Small intestine (tissue), 7 donors: Measurements from ENCODE around the gene PALD1. TPM values are rescaled to one million over a fixed set of nuclear protein-coding genes. Genes with fewer than 3 reads are reported as not detected.

Experiments
- DNase-seq, 2 donors: peaks; one replicate each; pipeline versions ENCODE4 v3.0.0 to v3.0.0-alpha.2; 2013
- FAIRE-seq: peaks from 2 replicates; lab custom pipeline; 2012; peaks lifted over from hg19 to GRCh38; lab: Jason Lieb, UNC
- H3K27ac ChIP-seq, 3 donors: one replicate each; pipeline ENCODE4 v1.5.1; 2013; ENCODE audit warnings: low read length in 2 of 3, mild to moderate bottlenecking in 2 of 3, control low read depth in 1 of 3, inconsistent platforms in 1 of 3, low read depth in 1 of 3, moderate library complexity in 1 of 3
- H3K27me3 ChIP-seq, 3 donors: one replicate each; pipeline ENCODE4 v1.6.1; 2013; ENCODE audit warnings: low read length in 3 of 3, inconsistent platforms in 1 of 3; ENCODE audit not compliant: control insufficient read depth in 3 of 3, insufficient read depth in 3 of 3
- H3K36me3 ChIP-seq, 3 donors: one replicate each; pipeline ENCODE4 v1.6.1; 2013; ENCODE audit warnings: low read length in 3 of 3, inconsistent platforms in 1 of 3, low read depth in 1 of 3, mild to moderate bottlenecking in 1 of 3, moderate library complexity in 1 of 3; ENCODE audit not compliant: control insufficient read depth in 3 of 3, insufficient read depth in 2 of 3
- H3K4me1 ChIP-seq, 3 donors: one replicate each; pipeline ENCODE4 v1.6.1; 2013; ENCODE audit warnings: low read length in 2 of 3, inconsistent platforms in 1 of 3, low read depth in 1 of 3, mild to moderate bottlenecking in 1 of 3, moderate library complexity in 1 of 3; ENCODE audit not compliant: control insufficient read depth in 3 of 3, insufficient read depth in 2 of 3
- H3K4me3 ChIP-seq, 3 donors: one replicate each; pipeline ENCODE4 v1.5.1; 2013; ENCODE audit warnings: low read length in 3 of 3, control low read depth in 1 of 3, inconsistent platforms in 1 of 3, low read depth in 1 of 3, mild to moderate bottlenecking in 1 of 3, moderate library complexity in 1 of 3
- H3K9me3 ChIP-seq, 2 donors: one replicate each; pipeline ENCODE4 v1.6.1; 2013; ENCODE audit warnings: low read depth in 1 of 2, low read length in 1 of 2; ENCODE audit not compliant: control insufficient read depth in 2 of 2, insufficient read depth in 1 of 2
- WGBS, 3 donors: extraction: QIAGEN DNeasy Blood & Tissue Kit; methylation state at CpG; one replicate each; pipeline ENCODE4 v1.1.7; 2013; 5-methylcytosine and 5-hydroxymethylcytosine counted together
- polyA plus RNA-seq, 4 donors: library from polyadenylated mRNA; stranded (reverse) in 3 of 4; unstranded in 1 of 4; fragments of 200-250 nt in 3 of 4; fragments of 120-200 nt in 1 of 4; gene quantifications; one replicate each; pipeline versions ENCODE4 v1.2.1 to v1.2.3, GENCODE V29; 2013
- donor health status: healthy with polysubstance abuse.
- donor health status: control.
- donor health status: control.
- donor health status: Bipolar disorder and iron deficiency.
- donor health status: healthy.

Gene PALD1
- polyA plus RNA-seq, 4 donors = 0.22 to 4.2 (median 3.2) TPM

DNA sequence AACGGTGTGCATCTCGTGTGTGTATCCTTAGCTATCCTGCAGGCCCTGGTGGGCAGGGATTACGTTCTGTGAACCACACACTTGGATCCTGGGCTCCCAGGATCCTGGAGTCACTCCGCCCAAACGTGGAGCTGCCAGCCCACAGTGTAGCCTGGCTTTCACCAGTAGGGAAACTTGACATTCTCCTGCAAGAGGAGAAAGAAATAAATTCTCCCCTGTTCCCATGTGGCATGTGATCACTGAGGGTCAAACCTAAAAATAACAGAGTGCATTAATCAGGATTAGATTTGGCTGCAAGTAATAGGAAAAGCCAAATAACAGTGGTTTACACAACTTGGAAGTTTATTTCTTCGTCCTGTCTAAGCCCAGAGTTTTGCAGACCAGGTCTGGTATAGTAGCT lies 32.3 kb downstream of the PALD1 start:
- H3K9me3 ChIP-seq = no peaks in the 10 kb centered on the region
- WGBS, 3 donors = 72 to 82% (median 76%) methylated on average over 6 of the region's 6 CpGs
- FAIRE-seq (no peak), DNase-seq (no peak)
- H3K4me3 ChIP-seq = no peak overlapping the region
- peaks cover 0 to 16% (median 0%) of the 10 kb centered on the region in 3 donors for H3K4me1 ChIP-seq
- H3K36me3 ChIP-seq = peaks cover 0 to 6% (median 0%) of the 10 kb centered on the region in 3 donors
- H3K27ac ChIP-seq = no peak overlapping the region
- H3K27me3 ChIP-seq = no peaks in the 10 kb centered on the region

- FAIRE-seq = no peak
- H3K4me1 ChIP-seq = peaks cover 0 to 16% (median 0%) of the 10 kb centered on the region in 3 donors
- no peaks in the 10 kb centered on the region for H3K27me3 ChIP-seq
- peaks cover 0 to 4% (median 0%) of the 10 kb centered on the region in 3 donors for H3K36me3 ChIP-seq
- WGBS, 3 donors = 69 to 75% (median 74%) methylated on average over 5 of the region's 5 CpGs
- H3K27ac ChIP-seq = no peak overlapping the region
- no peak overlapping the region for H3K4me3 ChIP-seq
- no peak for DNase-seq
- no peaks in the 10 kb centered on the region for H3K9me3 ChIP-seq
Observed at GRCh38 chr10:70512149-70512639, 33.6 kb downstream of the PALD1 start.

- no peaks in the 10 kb centered on the region for H3K9me3 ChIP-seq
- DNase-seq (no peak), FAIRE-seq (no peak)
- H3K4me3 ChIP-seq = no peak overlapping the region
- no peak overlapping the region for H3K27ac ChIP-seq
- H3K36me3 ChIP-seq = peaks cover 0 to 4% (median 0%) of the 10 kb centered on the region in 3 donors
- 48 to 66% (median 52%) methylated on average over 14 of the region's 14 CpGs for WGBS, 3 donors
- H3K4me1 ChIP-seq = peaks cover 0 to 9% (median 0%) of the 10 kb centered on the region in 3 donors
- H3K27me3 ChIP-seq = no peaks in the 10 kb centered on the region
Observed at GRCh38 chr10:70513848-70514309, 35.3 kb downstream of the PALD1 start.

DNA sequence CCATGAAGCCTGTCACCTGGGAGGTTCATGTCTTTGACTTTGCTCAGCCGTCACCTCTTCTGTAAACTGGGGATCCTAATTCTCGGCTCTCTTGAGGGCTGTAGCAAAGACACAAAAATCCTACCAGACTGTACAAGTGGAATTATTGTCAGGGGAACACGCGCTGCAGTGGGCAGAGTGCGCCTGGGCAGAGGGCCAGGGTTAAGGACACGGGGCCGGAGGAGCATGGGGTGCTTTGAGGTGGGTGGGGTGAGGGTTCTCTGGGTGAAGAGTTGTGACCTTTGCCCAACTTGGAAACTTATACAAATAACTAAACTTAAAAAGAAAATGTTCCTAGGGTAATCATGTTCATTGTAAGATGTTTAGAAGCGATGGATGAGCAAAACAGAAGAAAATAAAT lies 36.0 kb downstream of the PALD1 start:
- Histone ChIP-seq H3K27me3 (no peaks in the 10 kb centered on the region), H3K4me3 (no peak overlapping the region), H3K27ac (no peak overlapping the region), H3K9me3 (no peaks in the 10 kb centered on the region), H3K4me1 (peaks cover 0 to 2% (median 0%) of the 10 kb centered on the region in 3 donors), H3K36me3 (peaks cover 0 to 4% (median 0%) of the 10 kb centered on the region in 3 donors)
- FAIRE-seq = no peak
- DNase-seq = no peak
- WGBS, 3 donors = 31 to 64% (median 46%) methylated on average over 8 of the region's 8 CpGs

GRCh38 chr10:70515035-70515667 lies 36.6 kb downstream of the PALD1 start:
- H3K27me3 ChIP-seq = no peaks in the 10 kb centered on the region
- FAIRE-seq (no peak), DNase-seq (no peak)
- peaks cover 0 to 4% (median 0%) of the 10 kb centered on the region in 3 donors for H3K36me3 ChIP-seq
- H3K9me3 ChIP-seq = no peaks in the 10 kb centered on the region
- 57 to 84% (median 64%) methylated on average over 8 of the region's 8 CpGs for WGBS, 3 donors
- H3K27ac ChIP-seq = no peak overlapping the region
- no peaks in the 10 kb centered on the region for H3K4me1 ChIP-seq
- no peak overlapping the region for H3K4me3 ChIP-seq

DNA sequence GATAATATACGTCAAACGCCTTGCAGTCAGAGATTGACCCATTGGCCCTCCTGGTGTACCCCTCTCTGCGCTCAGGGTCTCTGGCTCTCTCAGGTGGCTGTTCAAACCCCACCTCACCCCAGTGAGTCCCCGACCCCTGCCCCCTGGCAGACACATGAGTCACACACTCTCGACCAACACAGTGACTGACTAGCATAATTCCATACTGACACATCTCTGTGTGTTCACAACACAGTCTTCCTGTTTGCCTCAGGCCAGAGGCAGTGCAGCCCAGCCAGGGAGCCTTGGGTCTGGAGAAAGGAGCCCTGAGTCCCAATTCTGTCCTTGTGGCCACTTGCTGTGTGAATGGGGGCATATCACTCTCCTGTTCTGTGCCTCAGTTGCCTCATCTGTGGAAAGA lies 40.1 kb downstream of the PALD1 start:
- no peaks in the 10 kb centered on the region for H3K4me1 ChIP-seq
- H3K9me3 ChIP-seq = no peaks in the 10 kb centered on the region
- DNase-seq (no peak), FAIRE-seq (no peak)
- H3K27ac ChIP-seq = no peak overlapping the region
- WGBS, 3 donors = 81 to 92% (median 86%) methylated on average over 5 of the region's 5 CpGs
- peaks cover 0 to 4% (median 0%) of the 10 kb centered on the region in 3 donors for H3K36me3 ChIP-seq
- no peak overlapping the region for H3K4me3 ChIP-seq
- no peaks in the 10 kb centered on the region for H3K27me3 ChIP-seq

DNA sequence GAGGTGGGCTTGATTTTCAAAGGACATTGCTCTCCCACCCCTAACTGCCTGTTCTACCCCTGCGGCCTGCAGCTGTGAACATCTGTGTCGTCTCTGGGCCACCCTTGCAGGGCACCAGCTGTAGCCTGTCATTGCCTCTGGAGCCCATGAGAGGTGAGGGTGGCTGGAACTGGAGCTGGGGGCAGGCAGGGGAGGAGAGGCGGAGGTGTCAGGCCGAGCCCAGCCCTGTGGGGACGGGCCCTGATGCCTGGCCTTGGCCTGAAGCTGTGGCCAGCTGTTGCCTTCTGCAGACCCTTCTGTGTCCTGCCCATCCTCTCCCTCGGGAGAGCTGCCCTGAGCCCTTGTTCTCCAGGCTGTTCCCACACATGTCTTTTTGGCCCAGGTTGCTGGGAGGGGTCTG lies 44.5 kb downstream of the PALD1 start:
- H3K4me3 ChIP-seq = no peak overlapping the region
- H3K36me3 ChIP-seq = no peaks in the 10 kb centered on the region
- no peak for FAIRE-seq
- 73 to 80% (median 73%) methylated on average over 4 to 6 of the region's 6 CpGs for WGBS, 3 donors
- DNase-seq = no peak
- no peak overlapping the region for H3K27ac ChIP-seq
- no peaks in the 10 kb centered on the region for H3K4me1 ChIP-seq
- no peaks in the 10 kb centered on the region for H3K9me3 ChIP-seq
- H3K27me3 ChIP-seq = no peaks in the 10 kb centered on the region

DNA sequence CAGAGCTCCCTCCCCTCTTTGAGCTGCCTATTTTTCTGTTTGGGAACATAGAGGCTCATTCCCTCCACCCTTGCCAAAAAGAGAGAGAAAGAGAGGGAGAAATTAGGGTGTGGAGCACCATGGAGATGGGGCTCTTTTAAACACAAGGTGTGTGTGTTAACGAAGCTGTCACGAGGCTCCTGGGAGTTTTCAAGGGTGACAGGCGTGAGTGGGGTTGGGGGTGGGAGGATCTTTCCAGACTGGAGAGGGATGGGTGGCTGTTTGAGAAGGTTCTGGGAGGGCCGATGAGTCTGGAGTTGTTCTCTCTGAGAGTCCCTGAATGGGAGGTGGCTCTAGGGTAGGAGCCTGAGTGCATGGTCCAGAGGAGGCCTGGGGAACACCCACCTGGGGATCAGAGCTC lies 45.0 kb downstream of the PALD1 start:
- 65 to 81% (median 67%) methylated on average over 4 of the region's 4 CpGs for WGBS, 3 donors
- Histone ChIP-seq H3K4me1 (no peaks in the 10 kb centered on the region), H3K4me3 (no peak overlapping the region), H3K36me3 (no peaks in the 10 kb centered on the region), H3K27me3 (no peaks in the 10 kb centered on the region), H3K9me3 (no peaks in the 10 kb centered on the region), H3K27ac (no peak overlapping the region)
- no peak for DNase-seq
- FAIRE-seq = no peak
